ENCODE data around the gene KCNH6. TPM values are rescaled to one million over a fixed set of nuclear protein-coding genes. Genes with fewer than 3 reads are reported as not detected.

KCNH6 gene, protein sequence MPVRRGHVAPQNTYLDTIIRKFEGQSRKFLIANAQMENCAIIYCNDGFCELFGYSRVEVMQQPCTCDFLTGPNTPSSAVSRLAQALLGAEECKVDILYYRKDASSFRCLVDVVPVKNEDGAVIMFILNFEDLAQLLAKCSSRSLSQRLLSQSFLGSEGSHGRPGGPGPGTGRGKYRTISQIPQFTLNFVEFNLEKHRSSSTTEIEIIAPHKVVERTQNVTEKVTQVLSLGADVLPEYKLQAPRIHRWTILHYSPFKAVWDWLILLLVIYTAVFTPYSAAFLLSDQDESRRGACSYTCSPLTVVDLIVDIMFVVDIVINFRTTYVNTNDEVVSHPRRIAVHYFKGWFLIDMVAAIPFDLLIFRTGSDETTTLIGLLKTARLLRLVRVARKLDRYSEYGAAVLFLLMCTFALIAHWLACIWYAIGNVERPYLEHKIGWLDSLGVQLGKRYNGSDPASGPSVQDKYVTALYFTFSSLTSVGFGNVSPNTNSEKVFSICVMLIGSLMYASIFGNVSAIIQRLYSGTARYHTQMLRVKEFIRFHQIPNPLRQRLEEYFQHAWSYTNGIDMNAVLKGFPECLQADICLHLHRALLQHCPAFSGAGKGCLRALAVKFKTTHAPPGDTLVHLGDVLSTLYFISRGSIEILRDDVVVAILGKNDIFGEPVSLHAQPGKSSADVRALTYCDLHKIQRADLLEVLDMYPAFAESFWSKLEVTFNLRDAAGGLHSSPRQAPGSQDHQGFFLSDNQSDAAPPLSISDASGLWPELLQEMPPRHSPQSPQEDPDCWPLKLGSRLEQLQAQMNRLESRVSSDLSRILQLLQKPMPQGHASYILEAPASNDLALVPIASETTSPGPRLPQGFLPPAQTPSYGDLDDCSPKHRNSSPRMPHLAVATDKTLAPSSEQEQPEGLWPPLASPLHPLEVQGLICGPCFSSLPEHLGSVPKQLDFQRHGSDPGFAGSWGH
- total RNA-seq (under 1 TPM; 0.41 to 0.71 TPM), polyA plus RNA-seq (ENCODE audit: insufficient read length in 6 of 6) (1 to 10 TPM in 3 of 6 donors, under 1 TPM in 3; 0.55 to 1.5 (median 1.1) TPM)
- long read RNA-seq, donor 1, result 0 reads
- long read RNA-seq, donor 2, result 0 reads
- long read RNA-seq, donor 3, result 0 reads
- long read RNA-seq, donor 4, result 0 reads
- long read RNA-seq, donor 5, result 0 reads
- long read RNA-seq, donor 6, result 0 reads
- long read RNA-seq, donor 7, result 0 reads
- long read RNA-seq, donor 8, result 0 reads
- long read RNA-seq, donor 9, result 0 reads
- long read RNA-seq, donor 10, partial matches to known transcripts, result 1 of 1 reads
- long read RNA-seq, donor 10, other reads (novel, unspliced or antisense), result 0 of 1 reads
- long read RNA-seq, donor 11, result 0 reads
- long read RNA-seq, donor 12, result 0 reads

DNA sequence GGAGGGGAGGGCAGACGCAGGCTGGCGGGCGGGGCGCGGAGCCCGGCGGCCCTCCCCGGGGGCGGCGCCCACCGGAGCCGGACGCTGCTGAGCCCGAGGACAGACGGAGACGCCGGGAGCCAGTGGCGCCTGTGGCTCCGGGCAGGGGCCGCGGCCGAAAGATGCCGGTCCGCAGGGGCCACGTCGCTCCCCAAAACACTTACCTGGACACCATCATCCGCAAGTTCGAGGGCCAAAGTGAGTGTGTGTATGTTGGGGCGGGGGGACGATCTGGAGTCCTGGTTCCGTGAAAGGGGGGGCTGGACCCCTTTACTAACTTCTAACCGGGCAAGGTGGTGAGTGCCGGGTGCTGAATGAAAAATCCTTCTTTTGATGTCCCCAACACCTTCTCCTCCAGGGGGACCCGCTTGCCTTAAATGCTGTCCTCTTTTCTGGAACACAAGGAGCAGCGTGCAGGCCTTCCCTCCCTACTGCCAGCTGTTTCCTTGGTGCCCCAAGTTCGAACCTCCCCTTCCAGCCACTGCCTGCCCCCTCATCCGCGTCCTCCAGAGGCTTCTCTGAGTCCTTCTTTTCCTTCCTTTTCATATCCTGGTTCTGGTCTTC lies at the start of gene KCNH6:
Gene KCNH6 (plus strand): TSS at position 106 of the 603 bp plus-strand sequence. CDS start 56 bp downstream, at position 162.
- ATAC-seq, result no peak
- Histone ChIP-seq H3K27me3 (peaks cover 0 to 34% of the 10 kb centered on the region in 2 donors), H3K36me3 (no peaks in the 10 kb centered on the region), H3K9me3 (no peaks in the 10 kb centered on the region), H3K4me3 (no peak within 1 kb of the TSS), H3K27ac (no peak within 1 kb of the TSS), H3K4me1 (peaks cover 0 to 5% of the 10 kb centered on the region in 2 donors)
- peak in 1 of 4 donors; percentile 23 for DNase-seq
- TF ChIP-seq CTCF (IDR thresholded peaks at IDR 0.05), result no peak
- intact Hi-C loops (cut with DNase I), result no loop called here

DNA sequence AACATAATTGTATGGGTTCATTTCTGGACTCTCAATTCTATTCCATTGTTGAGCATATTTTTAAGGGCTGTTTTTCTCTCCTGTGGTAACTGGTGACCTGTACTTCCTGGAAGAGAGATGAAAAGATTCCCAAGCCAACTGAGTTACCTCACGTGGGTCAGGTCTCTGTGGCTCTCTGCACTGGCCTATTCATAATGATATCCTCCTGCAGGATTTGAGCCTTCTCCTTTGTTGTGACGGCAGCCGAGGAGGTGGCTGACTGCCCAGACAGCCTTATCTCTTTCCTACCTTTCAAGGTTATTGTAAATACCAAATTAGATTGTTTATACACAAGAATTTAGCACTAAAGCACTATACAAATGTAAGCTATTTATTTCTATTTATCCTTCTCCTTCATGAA lies 49.0 kb upstream of the KCNH6 start:
- ATAC-seq (no peak), DNase-seq (peak in 1 of 4 donors; percentile 6)
- H3K27ac ChIP-seq, result peak overlapping the region in 1 of 2 donors; percentile 39
- peaks cover 5 to 45% of the 10 kb centered on the region in 2 donors for H3K27me3 ChIP-seq
- TF ChIP-seq CTCF (IDR thresholded peaks at IDR 0.05), result no peak
- peaks cover 15 to 46% of the 10 kb centered on the region in 2 donors for H3K4me1 ChIP-seq
- H3K36me3 ChIP-seq, result no peaks in the 10 kb centered on the region
- no peaks in the 10 kb centered on the region for H3K9me3 ChIP-seq
- intact Hi-C loops (cut with DNase I), result no loop called here
- no peak overlapping the region for H3K4me3 ChIP-seq

GRCh38 chr17:63474586-63475460 lies 48.3 kb upstream of the KCNH6 start:
- Histone ChIP-seq H3K9me3 (no peaks in the 10 kb centered on the region), H3K4me3 (no peak overlapping the region), H3K4me1 (peaks cover 15 to 52% of the 10 kb centered on the region in 2 donors), H3K27me3 (peaks cover 5 to 48% of the 10 kb centered on the region in 2 donors), H3K27ac (peak overlapping the region; percentile 39), H3K36me3 (no peaks in the 10 kb centered on the region)
- DNase-seq (peak in 1 of 4 donors; percentile 15), ATAC-seq (no peak)
- intact Hi-C loops (cut with DNase I), result loop anchor here in 1 of 2 donors (5.0 kb wide), 1 partner anchor 43 kb away; no protein-coding TSS in a partner anchor
- no peak for TF ChIP-seq CTCF (IDR thresholded peaks at IDR 0.05)

Measured in left lung (tissue), 14 donors.